ENCODE measurements around the gene RGS2. TPM values are rescaled to one million over a fixed set of nuclear protein-coding genes. Genes with fewer than 3 reads are reported as not detected.

The RGS2 gene
- total and polyA plus RNA-seq, 2 experiments from 2014 or later = 196 to 283 TPM

DNA sequence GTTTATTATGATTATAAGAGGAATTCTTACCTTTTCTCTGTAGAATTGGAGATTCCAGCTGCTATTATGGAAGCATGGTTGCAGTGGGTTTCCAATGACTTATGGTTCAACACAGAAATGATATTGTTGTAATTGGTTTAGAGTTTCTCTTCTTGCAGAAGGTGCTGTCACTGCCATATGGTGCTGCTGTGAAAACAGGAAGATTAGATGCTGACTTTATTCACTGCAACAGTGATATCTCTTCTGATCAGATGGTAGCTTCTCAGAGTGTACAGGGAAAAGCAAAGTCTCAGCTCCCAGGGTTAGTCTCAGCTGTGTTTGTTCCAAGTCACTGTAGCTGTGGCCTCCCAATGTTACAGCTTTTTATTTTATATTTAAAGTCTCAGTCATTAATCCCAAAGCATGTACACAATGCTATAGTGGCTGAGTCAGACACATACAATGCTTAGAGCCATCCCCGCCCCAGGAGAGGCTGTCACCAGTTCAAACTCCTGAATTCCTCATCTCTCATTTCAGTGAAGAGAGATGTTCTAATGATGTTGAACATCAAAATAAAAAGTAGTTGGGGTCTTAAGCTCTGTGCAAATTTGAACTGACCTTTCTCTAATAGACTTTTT is 42.7 kb upstream of the RGS2 start:
- Histone ChIP-seq H2AFZ (no peak overlapping the region), H3K4me3 (no peak overlapping the region), H3K79me2 (no peaks in the 10 kb centered on the region), H3K9me3 (ENCODE audit: low read depth) (no peaks in the 10 kb centered on the region), H3K4me2 (no peak overlapping the region), H3K4me1 (ENCODE audit: insufficient read depth) (no peaks in the 10 kb centered on the region), H4K20me1 (ENCODE audit: insufficient read depth, poor library complexity, severe bottlenecking) (no peaks in the 10 kb centered on the region), H3K27ac (no peak overlapping the region), H3K27me3 (no peaks in the 10 kb centered on the region), H3K36me3 (replicated peaks; ENCODE audit: insufficient read depth, low read depth) (no peaks in the 10 kb centered on the region), H3K9me2 (replicated peaks; ENCODE audit: insufficient read depth) (no peaks in the 10 kb centered on the region)
- DNase-seq (ENCODE audit: low spot score) = peak; percentile 10
- WGBS (ENCODE audit: low lambda C conversion rate, missing lambda C conversion rate) = 93% methylated on average over 1 of the region's 1 CpG
- TF ChIP-seq EZH2phosphoT487 (IDR thresholded peaks at IDR 0.05; ENCODE audit: low read depth, severe bottlenecking, unreplicated experiment) (no peak), EZH2 (IDR thresholded peaks at IDR 0.05; ENCODE audit: borderline replicate concordance) (no peak)
- TF ChIP-seq, protein P1, sequence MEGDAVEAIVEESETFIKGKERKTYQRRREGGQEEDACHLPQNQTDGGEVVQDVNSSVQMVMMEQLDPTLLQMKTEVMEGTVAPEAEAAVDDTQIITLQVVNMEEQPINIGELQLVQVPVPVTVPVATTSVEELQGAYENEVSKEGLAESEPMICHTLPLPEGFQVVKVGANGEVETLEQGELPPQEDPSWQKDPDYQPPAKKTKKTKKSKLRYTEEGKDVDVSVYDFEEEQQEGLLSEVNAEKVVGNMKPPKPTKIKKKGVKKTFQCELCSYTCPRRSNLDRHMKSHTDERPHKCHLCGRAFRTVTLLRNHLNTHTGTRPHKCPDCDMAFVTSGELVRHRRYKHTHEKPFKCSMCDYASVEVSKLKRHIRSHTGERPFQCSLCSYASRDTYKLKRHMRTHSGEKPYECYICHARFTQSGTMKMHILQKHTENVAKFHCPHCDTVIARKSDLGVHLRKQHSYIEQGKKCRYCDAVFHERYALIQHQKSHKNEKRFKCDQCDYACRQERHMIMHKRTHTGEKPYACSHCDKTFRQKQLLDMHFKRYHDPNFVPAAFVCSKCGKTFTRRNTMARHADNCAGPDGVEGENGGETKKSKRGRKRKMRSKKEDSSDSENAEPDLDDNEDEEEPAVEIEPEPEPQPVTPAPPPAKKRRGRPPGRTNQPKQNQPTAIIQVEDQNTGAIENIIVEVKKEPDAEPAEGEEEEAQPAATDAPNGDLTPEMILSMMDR (IDR thresholded peaks at IDR 0.05; ENCODE audit: poor library complexity) = no peak

DNA sequence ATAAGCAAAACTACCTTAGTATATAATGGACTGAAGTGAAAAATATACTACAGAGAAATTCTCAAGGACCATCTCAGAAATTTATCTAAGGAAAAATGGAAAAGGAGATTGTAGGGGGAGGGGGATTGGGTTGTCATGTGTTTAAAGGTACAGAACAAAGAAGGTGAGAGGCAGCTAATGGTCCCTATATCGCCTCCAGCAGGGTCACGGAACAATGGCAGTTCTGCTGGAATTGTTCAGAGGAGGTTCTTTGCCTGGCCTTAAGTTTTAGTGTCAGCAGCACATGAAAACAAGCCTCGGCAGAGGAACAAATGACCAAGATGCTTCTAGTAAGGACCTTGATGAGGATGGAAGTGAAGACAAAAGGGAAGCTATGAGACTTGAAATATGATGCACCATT is 42.0 kb upstream of the RGS2 start:
- no peak for DNase-seq (ENCODE audit: low spot score)
- 76% methylated on average over 3 of the region's 3 CpGs for WGBS (ENCODE audit: low lambda C conversion rate, missing lambda C conversion rate)
- Histone ChIP-seq H3K4me1 (ENCODE audit: insufficient read depth) (no peaks in the 10 kb centered on the region), H4K20me1 (ENCODE audit: insufficient read depth, poor library complexity, severe bottlenecking) (no peaks in the 10 kb centered on the region), H3K9me2 (replicated peaks; ENCODE audit: insufficient read depth) (no peaks in the 10 kb centered on the region), H3K79me2 (no peaks in the 10 kb centered on the region), H3K27ac (no peak overlapping the region), H3K9me3 (ENCODE audit: low read depth) (no peaks in the 10 kb centered on the region), H3K27me3 (no peaks in the 10 kb centered on the region), H2AFZ (no peak overlapping the region), H3K4me2 (no peak overlapping the region), H3K36me3 (replicated peaks; ENCODE audit: insufficient read depth, low read depth) (no peaks in the 10 kb centered on the region), H3K4me3 (no peak overlapping the region)
- no peak for TF ChIP-seq EZH2 (IDR thresholded peaks at IDR 0.05; ENCODE audit: borderline replicate concordance)
- TF ChIP-seq, protein P1 (IDR thresholded peaks at IDR 0.05; ENCODE audit: poor library complexity) = no peak
- TF ChIP-seq EZH2phosphoT487 (IDR thresholded peaks at IDR 0.05; ENCODE audit: low read depth, severe bottlenecking, unreplicated experiment) = no peak

DNA sequence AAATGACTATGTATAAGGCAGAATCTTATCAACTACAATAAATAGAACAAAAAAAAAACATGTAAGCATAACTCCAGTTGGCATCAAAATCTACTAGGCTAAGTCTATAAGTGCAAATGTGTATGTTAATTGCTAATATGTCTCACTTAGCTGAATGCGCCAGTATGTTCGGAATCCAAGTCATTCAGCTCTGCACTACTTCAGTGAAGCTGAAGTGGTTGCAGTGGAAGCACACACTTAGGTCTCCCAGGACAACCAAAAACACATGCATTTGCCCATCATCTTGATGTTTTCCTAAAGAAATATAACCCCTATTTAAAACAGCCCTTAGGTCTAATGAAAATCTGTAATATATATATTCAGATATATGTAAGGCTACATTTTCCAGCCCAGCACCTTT is 41.0 kb upstream of the RGS2 start:
- no peaks in the 10 kb centered on the region for H3K27me3 ChIP-seq
- no peaks in the 10 kb centered on the region for H4K20me1 ChIP-seq (ENCODE audit: insufficient read depth, poor library complexity, severe bottlenecking)
- no peaks in the 10 kb centered on the region for H3K36me3 ChIP-seq (replicated peaks; ENCODE audit: insufficient read depth, low read depth)
- H3K4me1 ChIP-seq (ENCODE audit: insufficient read depth) = no peaks in the 10 kb centered on the region
- no peaks in the 10 kb centered on the region for H3K9me3 ChIP-seq (ENCODE audit: low read depth)
- H3K9me2 ChIP-seq (replicated peaks; ENCODE audit: insufficient read depth) = no peaks in the 10 kb centered on the region
- no peak overlapping the region for H3K4me3 ChIP-seq
- H3K4me2 ChIP-seq = no peak overlapping the region
- H3K27ac ChIP-seq = no peak overlapping the region
- H3K79me2 ChIP-seq = no peaks in the 10 kb centered on the region
- DNase-seq (ENCODE audit: low spot score) = no peak
- H2AFZ ChIP-seq = no peak overlapping the region
- TF ChIP-seq, protein P1 (IDR thresholded peaks at IDR 0.05; ENCODE audit: poor library complexity) = no peak
- TF ChIP-seq EZH2phosphoT487 (IDR thresholded peaks at IDR 0.05; ENCODE audit: low read depth, severe bottlenecking, unreplicated experiment) (no peak), EZH2 (IDR thresholded peaks at IDR 0.05; ENCODE audit: borderline replicate concordance) (no peak)
- WGBS (ENCODE audit: low lambda C conversion rate, missing lambda C conversion rate) = 92% methylated on average over 2 of the region's 2 CpGs

All from hepatocyte (in vitro differentiated cells).